ENCODE results near the gene NCK2. TPM values are rescaled to one million over a fixed set of nuclear protein-coding genes. Genes with fewer than 3 reads are reported as not detected.

Gene NCK2
- total and polyA plus RNA-seq, 10 of the 15 experiments (the other 5 are each of a cell fraction or from before 2014, with no cell fraction given) = 1.2 to 30.9 (median 14.1) TPM

DNA sequence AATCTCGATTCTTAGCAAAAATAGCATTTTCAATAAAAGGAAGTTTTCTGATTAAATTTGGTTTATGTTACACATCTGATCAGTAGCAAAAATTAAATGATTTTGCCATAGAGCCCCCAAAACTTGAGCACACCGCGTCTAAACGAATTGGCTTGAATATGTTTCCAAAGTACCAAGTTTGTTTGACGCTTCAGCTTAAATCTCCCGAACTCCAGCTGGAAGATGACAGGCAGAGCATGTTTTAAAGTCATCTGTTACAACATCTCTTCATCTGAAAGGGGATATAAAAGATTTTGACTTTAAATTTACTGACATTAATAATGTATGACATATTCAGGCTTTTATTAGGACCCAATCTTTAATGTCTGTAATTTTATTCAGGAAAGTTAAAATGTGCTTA is 129.8 kb downstream of the NCK2 start:
- H3K27me3 ChIP-seq (replicated peaks in 1 of 2; ENCODE audit: control insufficient read depth in 2 of 2, insufficient read depth in 2 of 2, low read length in 1 of 2) = no peaks in the 10 kb centered on the region
- ChIA-PET CTCF (interaction anchor here (0.8 to 1.6 kb wide), 10 partner anchors 8 to 126 kb away, joined by 3 to 5 read pairs (median 4); no protein-coding TSS in a partner anchor), SMC1A (ENCODE audit: uncharacterized antibody, unreplicated experiment) (interaction anchor here (0.6 to 2.9 kb wide), 16 partner anchors 8 to 803 kb away, joined by 3 to 16 read pairs (median 4); no protein-coding TSS in a partner anchor), RAD21 (ENCODE audit: unreplicated experiment) (interaction anchor here (0.7 to 2.6 kb wide), 7 partner anchors 53 to 128 kb away, joined by 3 to 16 read pairs (median 8); no protein-coding TSS in a partner anchor), POLR2A (interaction anchor here (1.1 to 1.6 kb wide), 4 partner anchors 73 to 127 kb away, joined by 3 to 5 read pairs (median 4); no protein-coding TSS in a partner anchor)
- peaks cover 7% of the 10 kb centered on the region; the same call in 2 of the 3 replicates for H3K9me3 ChIP-seq (replicated peaks; ENCODE audit: control insufficient read depth, insufficient read depth, low read length)
- ATAC-seq (no peak), FAIRE-seq (peak; percentile 7), DNase-seq (ENCODE audit: low read depth, low spot score) (no peak)
- no peak overlapping the region for H3K4me2 ChIP-seq (ENCODE audit: control insufficient read depth, insufficient read depth)
- peaks cover 27% of the 10 kb centered on the region for H3K4me1 ChIP-seq (ENCODE audit: control insufficient read depth, insufficient read depth, low read length)
- H3K9ac ChIP-seq (ENCODE audit: control insufficient read depth, insufficient read depth, low read length) = no peak overlapping the region
- no peak overlapping the region for H3K4me3 ChIP-seq
- in situ Hi-C loops (cut with MboI) = no loop called here
- H2AFZ ChIP-seq (ENCODE audit: control insufficient read depth, low read depth, low read length) = no peak overlapping the region
- peak overlapping the region; percentile 63 for H3K27ac ChIP-seq (ENCODE audit: control insufficient read depth, insufficient read depth)
- WGBS (ENCODE audit: insufficient coverage, insufficient replicate concordance, low lambda C conversion rate, missing lambda C conversion rate) = 50% methylated on average over 6 of the region's 6 CpGs
- peaks cover 13% of the 10 kb centered on the region for H3K79me2 ChIP-seq (ENCODE audit: control insufficient read depth, insufficient read depth, low read length)
- no TSS peak for BruUV-seq (replicated peaks)
- TF ChIP-seq, protein P1, sequence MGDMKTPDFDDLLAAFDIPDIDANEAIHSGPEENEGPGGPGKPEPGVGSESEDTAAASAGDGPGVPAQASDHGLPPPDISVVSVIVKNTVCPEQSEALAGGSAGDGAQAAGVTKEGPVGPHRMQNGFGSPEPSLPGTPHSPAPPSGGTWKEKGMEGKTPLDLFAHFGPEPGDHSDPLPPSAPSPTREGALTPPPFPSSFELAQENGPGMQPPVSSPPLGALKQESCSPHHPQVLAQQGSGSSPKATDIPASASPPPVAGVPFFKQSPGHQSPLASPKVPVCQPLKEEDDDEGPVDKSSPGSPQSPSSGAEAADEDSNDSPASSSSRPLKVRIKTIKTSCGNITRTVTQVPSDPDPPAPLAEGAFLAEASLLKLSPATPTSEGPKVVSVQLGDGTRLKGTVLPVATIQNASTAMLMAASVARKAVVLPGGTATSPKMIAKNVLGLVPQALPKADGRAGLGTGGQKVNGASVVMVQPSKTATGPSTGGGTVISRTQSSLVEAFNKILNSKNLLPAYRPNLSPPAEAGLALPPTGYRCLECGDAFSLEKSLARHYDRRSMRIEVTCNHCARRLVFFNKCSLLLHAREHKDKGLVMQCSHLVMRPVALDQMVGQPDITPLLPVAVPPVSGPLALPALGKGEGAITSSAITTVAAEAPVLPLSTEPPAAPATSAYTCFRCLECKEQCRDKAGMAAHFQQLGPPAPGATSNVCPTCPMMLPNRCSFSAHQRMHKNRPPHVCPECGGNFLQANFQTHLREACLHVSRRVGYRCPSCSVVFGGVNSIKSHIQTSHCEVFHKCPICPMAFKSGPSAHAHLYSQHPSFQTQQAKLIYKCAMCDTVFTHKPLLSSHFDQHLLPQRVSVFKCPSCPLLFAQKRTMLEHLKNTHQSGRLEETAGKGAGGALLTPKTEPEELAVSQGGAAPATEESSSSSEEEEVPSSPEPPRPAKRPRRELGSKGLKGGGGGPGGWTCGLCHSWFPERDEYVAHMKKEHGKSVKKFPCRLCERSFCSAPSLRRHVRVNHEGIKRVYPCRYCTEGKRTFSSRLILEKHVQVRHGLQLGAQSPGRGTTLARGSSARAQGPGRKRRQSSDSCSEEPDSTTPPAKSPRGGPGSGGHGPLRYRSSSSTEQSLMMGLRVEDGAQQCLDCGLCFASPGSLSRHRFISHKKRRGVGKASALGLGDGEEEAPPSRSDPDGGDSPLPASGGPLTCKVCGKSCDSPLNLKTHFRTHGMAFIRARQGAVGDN (IDR thresholded peaks at IDR 0.05) = no peak
- TF ChIP-seq, protein P2, sequence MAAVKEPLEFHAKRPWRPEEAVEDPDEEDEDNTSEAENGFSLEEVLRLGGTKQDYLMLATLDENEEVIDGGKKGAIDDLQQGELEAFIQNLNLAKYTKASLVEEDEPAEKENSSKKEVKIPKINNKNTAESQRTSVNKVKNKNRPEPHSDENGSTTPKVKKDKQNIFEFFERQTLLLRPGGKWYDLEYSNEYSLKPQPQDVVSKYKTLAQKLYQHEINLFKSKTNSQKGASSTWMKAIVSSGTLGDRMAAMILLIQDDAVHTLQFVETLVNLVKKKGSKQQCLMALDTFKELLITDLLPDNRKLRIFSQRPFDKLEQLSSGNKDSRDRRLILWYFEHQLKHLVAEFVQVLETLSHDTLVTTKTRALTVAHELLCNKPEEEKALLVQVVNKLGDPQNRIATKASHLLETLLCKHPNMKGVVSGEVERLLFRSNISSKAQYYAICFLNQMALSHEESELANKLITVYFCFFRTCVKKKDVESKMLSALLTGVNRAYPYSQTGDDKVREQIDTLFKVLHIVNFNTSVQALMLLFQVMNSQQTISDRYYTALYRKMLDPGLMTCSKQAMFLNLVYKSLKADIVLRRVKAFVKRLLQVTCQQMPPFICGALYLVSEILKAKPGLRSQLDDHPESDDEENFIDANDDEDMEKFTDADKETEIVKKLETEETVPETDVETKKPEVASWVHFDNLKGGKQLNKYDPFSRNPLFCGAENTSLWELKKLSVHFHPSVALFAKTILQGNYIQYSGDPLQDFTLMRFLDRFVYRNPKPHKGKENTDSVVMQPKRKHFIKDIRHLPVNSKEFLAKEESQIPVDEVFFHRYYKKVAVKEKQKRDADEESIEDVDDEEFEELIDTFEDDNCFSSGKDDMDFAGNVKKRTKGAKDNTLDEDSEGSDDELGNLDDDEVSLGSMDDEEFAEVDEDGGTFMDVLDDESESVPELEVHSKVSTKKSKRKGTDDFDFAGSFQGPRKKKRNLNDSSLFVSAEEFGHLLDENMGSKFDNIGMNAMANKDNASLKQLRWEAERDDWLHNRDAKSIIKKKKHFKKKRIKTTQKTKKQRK (IDR thresholded peaks at IDR 0.05; ENCODE audit: low read depth, low read length) = no peak
- TF ChIP-seq EZH2 (IDR thresholded peaks at IDR 0.05; ENCODE audit: borderline replicate concordance, control insufficient read depth, low read depth, low read length) (no peak), IKZF1 (conservative IDR thresholded peaks at IDR 0.05) (no peak), SUZ12 (IDR thresholded peaks at IDR 0.05; ENCODE audit: unreplicated experiment) (no peak), SMC3 (IDR thresholded peaks at IDR 0.05; ENCODE audit: borderline replicate concordance, low read length) (no peak), SUPT20H (IDR thresholded peaks at IDR 0.05; ENCODE audit: borderline replicate concordance, control insufficient read depth, low read depth, low read length) (no peak)
- TF ChIP-seq, protein P3, sequence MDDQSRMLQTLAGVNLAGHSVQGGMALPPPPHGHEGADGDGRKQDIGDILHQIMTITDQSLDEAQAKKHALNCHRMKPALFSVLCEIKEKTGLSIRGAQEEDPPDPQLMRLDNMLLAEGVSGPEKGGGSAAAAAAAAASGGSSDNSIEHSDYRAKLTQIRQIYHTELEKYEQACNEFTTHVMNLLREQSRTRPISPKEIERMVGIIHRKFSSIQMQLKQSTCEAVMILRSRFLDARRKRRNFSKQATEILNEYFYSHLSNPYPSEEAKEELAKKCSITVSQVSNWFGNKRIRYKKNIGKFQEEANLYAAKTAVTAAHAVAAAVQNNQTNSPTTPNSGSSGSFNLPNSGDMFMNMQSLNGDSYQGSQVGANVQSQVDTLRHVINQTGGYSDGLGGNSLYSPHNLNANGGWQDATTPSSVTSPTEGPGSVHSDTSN (IDR thresholded peaks at IDR 0.05; ENCODE audit: insufficient replicate concordance, low read depth, low read length) = no peak
- TF ChIP-seq, protein P4, sequence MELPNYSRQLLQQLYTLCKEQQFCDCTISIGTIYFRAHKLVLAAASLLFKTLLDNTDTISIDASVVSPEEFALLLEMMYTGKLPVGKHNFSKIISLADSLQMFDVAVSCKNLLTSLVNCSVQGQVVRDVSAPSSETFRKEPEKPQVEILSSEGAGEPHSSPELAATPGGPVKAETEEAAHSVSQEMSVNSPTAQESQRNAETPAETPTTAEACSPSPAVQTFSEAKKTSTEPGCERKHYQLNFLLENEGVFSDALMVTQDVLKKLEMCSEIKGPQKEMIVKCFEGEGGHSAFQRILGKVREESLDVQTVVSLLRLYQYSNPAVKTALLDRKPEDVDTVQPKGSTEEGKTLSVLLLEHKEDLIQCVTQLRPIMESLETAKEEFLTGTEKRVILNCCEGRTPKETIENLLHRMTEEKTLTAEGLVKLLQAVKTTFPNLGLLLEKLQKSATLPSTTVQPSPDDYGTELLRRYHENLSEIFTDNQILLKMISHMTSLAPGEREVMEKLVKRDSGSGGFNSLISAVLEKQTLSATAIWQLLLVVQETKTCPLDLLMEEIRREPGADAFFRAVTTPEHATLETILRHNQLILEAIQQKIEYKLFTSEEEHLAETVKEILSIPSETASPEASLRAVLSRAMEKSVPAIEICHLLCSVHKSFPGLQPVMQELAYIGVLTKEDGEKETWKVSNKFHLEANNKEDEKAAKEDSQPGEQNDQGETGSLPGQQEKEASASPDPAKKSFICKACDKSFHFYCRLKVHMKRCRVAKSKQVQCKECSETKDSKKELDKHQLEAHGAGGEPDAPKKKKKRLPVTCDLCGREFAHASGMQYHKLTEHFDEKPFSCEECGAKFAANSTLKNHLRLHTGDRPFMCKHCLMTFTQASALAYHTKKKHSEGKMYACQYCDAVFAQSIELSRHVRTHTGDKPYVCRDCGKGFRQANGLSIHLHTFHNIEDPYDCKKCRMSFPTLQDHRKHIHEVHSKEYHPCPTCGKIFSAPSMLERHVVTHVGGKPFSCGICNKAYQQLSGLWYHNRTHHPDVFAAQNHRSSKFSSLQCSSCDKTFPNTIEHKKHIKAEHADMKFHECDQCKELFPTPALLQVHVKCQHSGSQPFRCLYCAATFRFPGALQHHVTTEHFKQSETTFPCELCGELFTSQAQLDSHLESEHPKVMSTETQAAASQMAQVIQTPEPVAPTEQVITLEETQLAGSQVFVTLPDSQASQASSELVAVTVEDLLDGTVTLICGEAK (IDR thresholded peaks at IDR 0.05; ENCODE audit: borderline replicate concordance) = no peak
- peaks cover 0 to 5% of the 10 kb centered on the region in 2 experiments for H3K36me3 ChIP-seq (ENCODE audit: control insufficient read depth in 2 of 2, insufficient read depth in 2 of 2, low read length in 1 of 2)
- intact Hi-C loops (cut with micrococcal nuclease; ENCODE audit: unreplicated experiment) = loop anchor here (5.0 kb wide), 2 partner anchors 77 to 127 kb away; no protein-coding TSS in a partner anchor
- no peaks in the 10 kb centered on the region for H4K20me1 ChIP-seq (ENCODE audit: control insufficient read depth, insufficient read depth)

All from GM12878 (cell line).